Parietal lobe (tissue), 1 donor: ENCODE measurements around the gene ZC3H10. TPM values are rescaled to one million over a fixed set of nuclear protein-coding genes. Genes with fewer than 3 reads are reported as not detected.

Experiments
- total RNA-seq: library from RNA; depleted of rRNA; stranded (reverse); fragments of >200 nt; gene quantifications from one replicate; pipeline ENCODE4 v1.2.3, GENCODE V29; 2014

Gene ZC3H10
- total RNA-seq = 12.8 TPM

GRCh38 chr12:56117778-56118687 lies at the start of gene ZC3H10:
ZC3H10 (plus strand) TSS chr12:56118266; CDS start chr12:56120563, 2,297 bp downstream.

GRCh38 chr12:56079723-56080555 lies 38.1 kb upstream of the ZC3H10 start, which contains the start of gene ERBB3:
ERBB3 (plus strand) TSS chr12:56080165; CDS start chr12:56080301, 136 bp downstream.

GRCh38 chr12:56104109-56104814 lies 13.8 kb upstream of the ZC3H10 start, which contains the start of gene PA2G4:
PA2G4 (plus strand) TSS chr12:56104559; CDS start chr12:56104738, 179 bp downstream.

GRCh38 chr12:56116267-56117081 lies 1.6 kb upstream of the ZC3H10 start, which contains the start of gene RPL41:
RPL41 (plus strand) TSS chr12:56116633.

GRCh38 chr12:56127888-56128669 lies 10.0 kb downstream of the ZC3H10 start, which contains the start of gene ESYT1:
ESYT1 (plus strand) TSS chr12:56128267; CDS start chr12:56128320, 53 bp downstream.

GRCh38 chr12:56152132-56152755 lies 34.2 kb downstream of the ZC3H10 start, which contains the start of gene MYL6B:
MYL6B (plus strand) TSS chr12:56152587; CDS start chr12:56153919, 1,332 bp downstream.

GRCh38 chr12:56158029-56158925 lies 40.2 kb downstream of the ZC3H10 start, which contains the start of gene MYL6:
MYL6 (plus strand) TSS chr12:56158359; CDS start chr12:56158402, 43 bp downstream.

Other genes with a start within 250 kb of the ZC3H10 start
- gene PYM1, start 190.4 kb upstream of the ZC3H10 start, total RNA-seq = 14.4 TPM
- gene DGKA, start 187.1 kb upstream of the ZC3H10 start, total RNA-seq = 13.5 TPM
- gene PMEL, start 152.2 kb upstream of the ZC3H10 start, total RNA-seq = not detected
- gene CDK2, start 151.4 kb upstream of the ZC3H10 start, total RNA-seq = 10.6 TPM
- gene RAB5B, start 144.2 kb upstream of the ZC3H10 start, total RNA-seq = 62.0 TPM
- 11.9 TPM for gene SUOX, start 121.0 kb upstream of the ZC3H10 start, total RNA-seq
- 8.5 TPM for gene IKZF4, start 97.2 kb upstream of the ZC3H10 start, total RNA-seq
- gene RPS26, start 76.3 kb upstream of the ZC3H10 start, total RNA-seq = 22.8 TPM
- 3.4 TPM for gene ERBB3, start 38.1 kb upstream of the ZC3H10 start, total RNA-seq
- gene PA2G4, start 13.7 kb upstream of the ZC3H10 start, total RNA-seq = 91.7 TPM
- gene RPL41, start 1.6 kb upstream of the ZC3H10 start, total RNA-seq = 1,201 TPM
- 24.4 TPM for gene ESYT1, start 10.0 kb downstream of the ZC3H10 start, total RNA-seq
- 91.1 TPM for gene MYL6B, start 34.3 kb downstream of the ZC3H10 start, total RNA-seq
- gene MYL6, start 40.1 kb downstream of the ZC3H10 start, total RNA-seq = 311 TPM
- gene SMARCC2, start 71.2 kb downstream of the ZC3H10 start, total RNA-seq = 149 TPM
- gene RNF41, start 103.7 kb downstream of the ZC3H10 start, total RNA-seq = 77.9 TPM
- 18.5 TPM for gene NABP2, start 106.1 kb downstream of the ZC3H10 start, total RNA-seq
- not detected for gene SLC39A5, start 111.8 kb downstream of the ZC3H10 start, total RNA-seq
- gene ANKRD52, start 140.1 kb downstream of the ZC3H10 start, total RNA-seq = 35.4 TPM
- 17.5 TPM for gene COQ10A, start 148.7 kb downstream of the ZC3H10 start, total RNA-seq
- gene CS, start 182.1 kb downstream of the ZC3H10 start, total RNA-seq = 149 TPM
- gene CNPY2, start 197.7 kb downstream of the ZC3H10 start, total RNA-seq = 51.6 TPM
- 54.8 TPM for gene PAN2, start 215.7 kb downstream of the ZC3H10 start, total RNA-seq
- gene IL23A, start 220.6 kb downstream of the ZC3H10 start, total RNA-seq = not detected
- 115 TPM for gene STAT2, start 241.8 kb downstream of the ZC3H10 start, total RNA-seq
- gene APOF, start 244.6 kb downstream of the ZC3H10 start, total RNA-seq = not detected